HS-27A (cell line): Measurements from ENCODE around the gene NPHS1.
"Not testable (repeated sequence)": the region's sequence is repeated elsewhere in the genome, so short reads cannot be mapped to it uniquely, and the experiment has no call there.

Experiments used
- DNase-seq: peaks from one replicate; pipeline ENCODE4 v3.0.0-alpha.2; 2012; ENCODE audit warnings: low read depth, missing footprints

NPHS1 gene, protein sequence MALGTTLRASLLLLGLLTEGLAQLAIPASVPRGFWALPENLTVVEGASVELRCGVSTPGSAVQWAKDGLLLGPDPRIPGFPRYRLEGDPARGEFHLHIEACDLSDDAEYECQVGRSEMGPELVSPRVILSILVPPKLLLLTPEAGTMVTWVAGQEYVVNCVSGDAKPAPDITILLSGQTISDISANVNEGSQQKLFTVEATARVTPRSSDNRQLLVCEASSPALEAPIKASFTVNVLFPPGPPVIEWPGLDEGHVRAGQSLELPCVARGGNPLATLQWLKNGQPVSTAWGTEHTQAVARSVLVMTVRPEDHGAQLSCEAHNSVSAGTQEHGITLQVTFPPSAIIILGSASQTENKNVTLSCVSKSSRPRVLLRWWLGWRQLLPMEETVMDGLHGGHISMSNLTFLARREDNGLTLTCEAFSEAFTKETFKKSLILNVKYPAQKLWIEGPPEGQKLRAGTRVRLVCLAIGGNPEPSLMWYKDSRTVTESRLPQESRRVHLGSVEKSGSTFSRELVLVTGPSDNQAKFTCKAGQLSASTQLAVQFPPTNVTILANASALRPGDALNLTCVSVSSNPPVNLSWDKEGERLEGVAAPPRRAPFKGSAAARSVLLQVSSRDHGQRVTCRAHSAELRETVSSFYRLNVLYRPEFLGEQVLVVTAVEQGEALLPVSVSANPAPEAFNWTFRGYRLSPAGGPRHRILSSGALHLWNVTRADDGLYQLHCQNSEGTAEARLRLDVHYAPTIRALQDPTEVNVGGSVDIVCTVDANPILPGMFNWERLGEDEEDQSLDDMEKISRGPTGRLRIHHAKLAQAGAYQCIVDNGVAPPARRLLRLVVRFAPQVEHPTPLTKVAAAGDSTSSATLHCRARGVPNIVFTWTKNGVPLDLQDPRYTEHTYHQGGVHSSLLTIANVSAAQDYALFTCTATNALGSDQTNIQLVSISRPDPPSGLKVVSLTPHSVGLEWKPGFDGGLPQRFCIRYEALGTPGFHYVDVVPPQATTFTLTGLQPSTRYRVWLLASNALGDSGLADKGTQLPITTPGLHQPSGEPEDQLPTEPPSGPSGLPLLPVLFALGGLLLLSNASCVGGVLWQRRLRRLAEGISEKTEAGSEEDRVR (N-terminal part only)

DNA sequence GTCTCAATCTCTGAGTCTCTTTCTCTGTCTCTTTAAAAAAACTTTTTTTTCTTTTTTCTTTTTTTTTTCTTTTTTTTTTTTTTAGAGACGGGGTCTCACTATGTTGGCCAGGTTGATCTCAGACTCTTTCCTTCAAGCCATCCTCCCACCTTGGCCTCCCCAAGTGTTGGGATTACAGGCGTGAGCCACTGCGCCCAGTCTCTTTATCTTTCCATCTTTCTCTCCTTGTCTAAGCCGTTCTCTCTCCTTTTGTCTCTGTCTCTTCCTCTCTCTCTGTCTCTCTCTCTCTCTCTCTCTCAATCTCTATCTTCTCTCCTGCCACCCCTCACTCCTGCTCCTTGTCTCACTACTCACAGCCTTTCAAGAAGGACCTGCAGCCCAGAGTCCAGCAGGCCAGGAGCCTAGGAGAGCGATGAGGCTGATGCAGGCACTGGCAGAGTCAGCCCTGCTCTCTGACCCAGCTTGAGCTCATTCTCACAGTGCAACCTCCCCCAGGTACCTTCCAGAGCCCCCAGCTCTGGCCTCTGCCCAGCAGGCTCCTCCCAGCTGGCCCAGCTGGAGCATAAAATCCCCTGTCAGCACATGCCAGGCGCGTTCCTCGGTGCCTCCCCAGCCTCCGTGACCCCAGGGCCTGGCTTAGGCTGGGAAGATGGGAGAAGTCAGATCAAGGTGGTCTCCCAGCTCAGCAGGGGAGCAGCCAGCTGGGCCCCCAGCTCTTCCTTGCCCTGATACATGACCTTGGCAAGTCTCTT, at the start of gene NPHS1:
Gene NPHS1, minus strand, starts transcription at position 476 of the 752 bp plus-strand sequence. CDS start 667 bp downstream, outside the sequence.
- no peak for DNase-seq

DNA sequence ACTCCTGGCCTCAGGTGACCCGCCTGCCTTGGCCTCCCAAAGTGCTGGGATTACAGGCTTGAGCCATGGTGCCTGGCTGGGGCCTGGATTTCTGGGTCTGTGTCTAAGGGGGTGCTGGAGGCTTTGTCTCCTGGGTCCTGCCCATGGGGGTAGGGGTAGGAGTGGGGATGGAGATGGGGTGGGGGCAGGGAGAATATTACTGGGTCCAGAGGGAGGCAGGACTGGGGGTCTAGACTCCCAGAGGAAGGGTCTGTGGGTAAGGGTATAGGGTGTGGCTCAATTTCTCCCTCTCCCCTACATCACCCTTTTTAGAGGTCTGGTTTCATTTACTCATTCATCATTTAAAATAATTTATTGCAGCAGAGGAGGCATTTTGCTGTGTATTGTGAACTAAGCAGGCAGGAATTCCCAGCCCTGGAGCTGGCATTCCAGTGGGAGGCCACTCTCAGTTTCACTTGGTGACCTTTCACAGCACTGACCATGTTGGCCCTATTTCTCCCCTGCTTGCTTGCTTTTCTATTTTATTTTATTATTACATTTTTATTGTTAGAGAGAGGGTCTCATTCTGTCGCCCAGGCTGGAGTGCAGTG, 48.8 kb upstream of the NPHS1 start:
- DNase-seq, result peak; percentile 64

DNA sequence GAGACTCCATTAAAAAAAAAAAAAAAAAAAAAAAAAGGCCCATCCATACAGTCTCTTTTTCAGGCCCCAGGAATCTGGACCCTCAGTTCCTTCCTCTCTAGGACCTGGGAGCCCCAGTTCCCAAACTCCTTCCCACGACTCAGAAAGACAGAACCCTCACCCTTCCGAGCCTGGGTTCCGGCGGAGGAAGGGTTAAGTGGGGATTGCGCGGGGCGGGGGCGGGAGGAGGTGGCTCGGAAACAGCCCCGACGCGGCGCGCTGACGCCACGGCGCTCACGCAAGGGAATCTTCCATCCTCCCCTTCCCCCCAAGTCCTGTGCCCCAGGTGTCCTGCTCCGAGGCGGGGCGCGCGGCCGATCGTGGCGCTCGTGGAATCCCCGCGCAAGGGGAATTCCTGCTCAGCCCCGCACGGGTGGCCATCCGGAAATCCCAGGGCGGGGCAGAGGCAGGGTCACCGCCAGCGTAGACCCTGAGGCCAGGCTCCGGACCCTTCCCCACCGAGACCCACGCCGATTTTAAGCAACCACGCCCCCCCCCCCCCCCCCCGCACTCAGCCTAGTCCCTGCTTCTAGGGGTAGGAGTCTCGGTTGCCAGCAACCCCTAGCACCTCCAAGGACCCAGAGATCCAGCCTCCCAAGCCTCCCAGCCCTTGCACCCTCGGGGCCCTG, 47.4 kb upstream of the NPHS1 start:
- DNase-seq, result peak; percentile 81

DNA sequence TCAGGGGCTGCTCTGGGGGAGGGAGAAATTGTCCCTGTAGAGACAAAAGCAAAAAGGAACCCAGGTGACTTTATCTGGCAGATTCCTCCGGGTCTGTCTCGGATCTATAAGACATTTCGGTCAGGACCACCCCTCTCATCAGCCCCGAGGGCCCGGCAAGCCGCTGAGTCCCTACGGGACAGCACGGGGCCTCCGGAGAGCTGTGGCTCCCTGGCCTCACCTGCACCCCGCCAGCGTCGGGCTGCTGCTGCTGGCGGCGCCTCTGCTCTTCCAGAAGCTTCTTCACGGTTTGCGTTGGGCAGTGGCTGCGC, 46.1 kb upstream of the NPHS1 start:
- no peak for DNase-seq

DNA sequence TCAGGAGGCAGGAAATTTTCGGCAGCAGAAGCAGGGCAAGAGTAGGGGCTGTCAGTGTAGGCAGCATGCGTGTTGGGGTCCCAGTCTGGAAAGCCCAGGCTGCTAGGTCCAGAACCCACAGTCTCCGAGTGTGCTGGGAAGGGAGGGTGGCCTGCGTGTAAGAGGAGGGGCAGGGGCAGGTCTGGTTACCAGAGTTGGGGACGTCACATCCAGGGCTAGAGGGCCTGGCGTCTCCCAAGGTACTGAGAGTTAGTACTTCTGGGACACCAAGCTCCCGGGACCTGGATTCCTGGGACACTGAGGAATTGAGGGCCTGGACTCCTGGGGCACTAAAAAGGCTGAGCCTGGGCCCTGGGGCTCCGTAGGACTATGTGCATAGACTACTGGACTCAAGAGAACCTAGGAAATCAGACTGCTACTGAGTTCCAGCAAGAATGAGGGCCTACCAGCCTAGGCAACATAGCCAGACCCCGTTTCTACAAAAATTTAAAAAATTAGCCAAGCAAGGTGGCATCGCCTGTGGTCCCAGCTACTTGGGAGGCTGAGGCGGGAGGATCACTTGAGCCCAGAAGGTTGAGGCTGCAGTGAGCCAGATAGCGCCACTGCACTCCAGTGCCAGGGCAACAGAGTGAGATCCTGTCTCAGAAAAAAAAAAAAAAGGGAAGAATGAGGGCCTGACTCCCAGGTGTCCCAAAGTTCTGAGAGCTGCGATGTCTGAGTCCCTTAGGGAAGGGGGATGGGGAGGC, 45.6 kb upstream of the NPHS1 start:
- no peak for DNase-seq

DNA sequence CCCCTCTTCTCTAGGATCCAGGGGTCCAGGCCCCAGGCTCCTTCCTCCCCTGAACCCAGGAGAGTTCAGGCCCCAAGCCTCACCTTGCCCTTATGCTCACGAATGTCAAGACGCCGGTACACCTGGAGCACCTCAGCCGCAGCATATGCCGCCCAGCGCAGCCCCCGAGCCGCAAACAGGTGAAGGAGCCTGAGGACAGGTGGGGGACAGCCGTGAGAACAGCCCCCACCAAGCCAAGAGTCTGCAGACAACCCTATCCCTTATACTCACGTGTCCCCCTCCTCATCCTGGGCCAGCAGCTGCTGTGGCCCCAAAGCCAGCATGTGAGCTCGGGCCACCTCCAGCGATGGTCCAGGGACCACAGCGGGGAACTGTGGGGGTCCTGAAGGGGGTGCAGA, 44.3 kb upstream of the NPHS1 start:
- DNase-seq, result no peak

DNA sequence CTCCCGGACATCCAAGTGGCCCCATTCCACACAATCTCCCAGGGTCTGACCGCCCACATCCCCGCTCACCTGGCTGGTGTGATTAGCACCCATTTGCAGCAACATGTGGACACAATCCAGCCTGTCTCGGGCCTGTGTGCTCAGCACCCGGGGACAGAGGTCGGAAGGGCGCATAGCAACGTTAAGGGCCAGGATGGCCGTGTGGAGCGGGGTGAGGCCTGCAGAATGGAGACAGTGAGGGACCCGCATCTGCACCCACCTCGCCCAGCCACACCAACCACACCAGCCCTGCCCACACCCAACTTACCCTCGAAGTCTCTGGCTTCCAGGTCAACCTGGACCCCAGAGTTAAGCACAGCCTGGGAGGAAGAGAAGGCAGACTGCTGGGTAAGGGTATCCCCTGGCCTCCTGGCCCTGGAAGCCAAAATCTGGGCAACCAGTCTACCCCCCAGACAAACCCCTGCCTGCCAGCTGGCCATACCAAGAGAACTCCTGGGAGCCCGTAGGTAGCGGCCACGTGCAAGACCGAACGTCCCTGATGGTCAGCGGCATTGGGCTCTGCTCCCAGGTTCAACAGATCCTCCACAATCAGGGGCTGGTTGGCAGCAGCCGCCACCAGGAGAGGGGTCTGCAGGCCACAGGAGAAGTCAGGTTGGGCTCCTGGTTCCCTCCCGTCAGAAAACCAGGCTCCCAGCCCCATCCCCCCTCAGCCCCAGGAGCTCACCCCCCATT, 43.8 kb upstream of the NPHS1 start:
- DNase-seq, result no peak

DNA sequence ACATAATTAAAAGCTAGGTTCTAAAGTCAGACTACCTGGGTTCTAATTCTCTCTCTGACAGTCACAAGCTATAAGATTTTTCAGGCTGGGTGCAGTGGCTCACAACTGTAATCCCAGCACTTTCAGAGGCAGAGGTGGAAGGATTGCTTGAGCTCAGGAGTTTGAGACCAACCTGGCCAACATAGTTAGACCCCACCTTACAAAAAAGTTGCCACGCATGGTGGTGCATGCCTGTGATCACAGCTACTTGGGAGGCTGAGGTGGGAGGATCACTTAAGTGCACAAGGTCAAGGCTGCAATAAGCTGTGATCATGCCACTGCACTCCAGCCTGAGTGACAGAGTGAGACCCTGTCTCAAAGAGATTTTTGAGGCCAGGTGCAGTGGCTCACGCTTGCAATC, 42.0 kb upstream of the NPHS1 start:
- no peak for DNase-seq

DNA sequence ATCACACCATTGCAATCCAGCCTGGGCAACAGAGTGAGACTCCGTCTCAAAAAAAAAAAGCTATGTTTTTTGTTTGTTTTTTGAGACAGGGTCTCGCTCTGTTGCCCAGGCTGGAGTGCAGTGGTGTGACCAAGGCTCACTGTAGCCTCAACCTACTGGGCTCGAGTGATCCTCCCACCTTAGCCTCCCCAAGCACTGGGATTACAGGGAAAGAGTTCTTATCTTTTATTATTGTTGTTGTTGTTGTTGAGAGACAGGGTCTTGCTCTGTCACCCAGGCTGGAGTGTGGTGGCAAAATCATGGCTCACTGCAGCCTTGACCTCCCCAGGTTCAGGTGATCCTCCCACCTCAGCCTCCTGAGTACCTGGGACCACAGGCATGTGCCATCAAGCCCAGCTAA, 39.5 kb upstream of the NPHS1 start:
- not testable (repeated sequence) for DNase-seq

DNA sequence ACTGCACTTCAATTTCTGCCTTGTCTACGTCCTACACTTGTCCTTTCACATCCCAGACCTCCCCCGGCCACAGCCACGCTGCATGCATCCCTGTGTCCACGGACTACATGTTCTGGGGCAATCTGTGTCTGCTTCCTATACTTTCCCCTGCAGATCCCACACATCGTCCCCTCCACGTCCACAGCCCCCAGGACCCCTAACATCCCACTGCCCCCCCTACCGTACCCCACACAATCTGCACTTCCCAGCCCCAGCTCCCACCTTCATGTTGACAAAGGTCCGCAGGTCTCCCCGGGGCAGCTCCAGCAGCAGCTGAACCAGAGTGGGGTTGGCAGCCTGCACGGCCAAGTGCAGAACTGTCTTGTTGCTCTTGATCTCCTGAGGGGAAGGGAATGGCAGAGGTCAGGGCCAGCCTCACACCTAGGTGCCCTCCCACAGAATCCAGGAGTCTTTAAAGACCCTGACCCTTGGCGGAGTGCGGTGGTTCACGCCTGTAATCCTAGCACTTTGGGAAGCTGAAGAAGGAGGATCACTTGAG, 37.9 kb upstream of the NPHS1 start:
- no peak for DNase-seq

DNA sequence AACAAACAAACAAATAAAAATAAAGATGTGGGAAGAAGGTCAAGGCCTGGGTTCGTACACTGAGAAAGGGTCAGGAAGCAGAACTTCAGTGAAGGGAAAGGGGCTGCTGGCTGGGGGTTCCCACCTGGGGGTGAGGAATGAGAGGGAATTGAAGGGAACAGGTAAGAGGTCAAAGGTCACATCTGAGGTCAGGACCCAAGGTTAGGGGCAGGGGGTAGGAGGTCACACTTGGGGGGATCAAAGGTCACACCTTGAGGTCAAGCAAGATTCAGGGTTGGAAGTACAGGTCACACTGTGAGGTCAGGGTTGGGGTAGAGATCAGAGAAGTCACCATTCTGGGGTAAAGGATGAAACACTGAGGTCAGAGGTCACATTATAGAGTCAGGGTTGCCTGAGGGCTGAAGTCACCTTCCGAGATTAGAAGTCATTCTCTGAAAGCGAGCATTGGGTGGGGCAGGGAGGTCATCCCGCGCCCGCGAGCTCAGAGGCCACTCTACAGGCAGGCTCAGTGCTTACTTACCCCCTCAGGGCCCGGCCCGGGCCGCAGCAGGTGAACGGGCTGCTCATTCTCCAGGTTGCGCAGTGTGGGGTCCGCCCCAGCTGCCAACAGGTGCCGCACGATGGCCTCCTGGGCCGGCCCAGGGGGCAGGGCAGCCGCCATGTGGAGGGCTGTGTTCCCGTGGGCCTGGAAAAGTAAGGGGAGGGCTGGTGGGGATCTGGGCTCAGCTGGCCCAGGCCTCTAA, 37.2 kb upstream of the NPHS1 start:
- DNase-seq, result no peak

DNA sequence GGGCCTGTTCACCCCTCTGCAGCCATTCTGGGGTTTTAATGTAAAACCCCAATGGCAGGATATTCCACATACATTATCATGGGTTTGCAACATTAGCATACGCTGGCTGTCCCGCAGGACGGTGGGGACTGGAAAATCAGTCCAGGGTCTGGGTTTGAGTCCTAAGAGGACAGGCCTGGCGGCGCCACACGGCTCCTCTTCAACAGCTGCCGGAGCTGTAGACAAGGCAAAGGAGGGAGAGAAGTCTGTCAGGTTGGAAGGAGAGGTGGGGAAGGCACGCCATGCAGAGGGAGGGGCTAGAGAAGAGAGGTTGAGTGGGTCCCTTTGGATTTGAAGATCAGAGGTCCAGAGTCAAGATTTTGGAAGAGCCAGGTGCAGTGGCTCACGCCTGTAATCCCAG, 36.1 kb upstream of the NPHS1 start:
- no peak for DNase-seq

DNA sequence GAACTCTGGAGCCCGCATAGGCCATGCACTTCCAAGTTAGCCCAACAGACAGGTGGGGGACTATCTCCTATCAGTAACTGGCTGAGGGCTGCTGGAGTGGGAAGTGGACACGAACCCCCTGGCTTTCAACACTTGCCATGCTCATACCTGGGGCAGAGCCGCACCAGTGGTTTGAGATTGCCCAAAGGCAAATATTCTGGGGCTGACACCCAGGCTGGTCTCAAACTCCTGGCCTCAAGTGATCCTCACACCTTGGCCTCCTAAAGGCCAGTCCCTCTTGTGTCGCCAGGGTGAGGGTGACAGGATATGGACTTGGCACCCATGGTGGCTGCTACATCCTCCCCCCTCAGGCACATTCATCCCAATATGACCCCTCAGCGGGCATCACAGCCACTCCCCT, 34.9 kb upstream of the NPHS1 start:
- DNase-seq, result no peak

DNA sequence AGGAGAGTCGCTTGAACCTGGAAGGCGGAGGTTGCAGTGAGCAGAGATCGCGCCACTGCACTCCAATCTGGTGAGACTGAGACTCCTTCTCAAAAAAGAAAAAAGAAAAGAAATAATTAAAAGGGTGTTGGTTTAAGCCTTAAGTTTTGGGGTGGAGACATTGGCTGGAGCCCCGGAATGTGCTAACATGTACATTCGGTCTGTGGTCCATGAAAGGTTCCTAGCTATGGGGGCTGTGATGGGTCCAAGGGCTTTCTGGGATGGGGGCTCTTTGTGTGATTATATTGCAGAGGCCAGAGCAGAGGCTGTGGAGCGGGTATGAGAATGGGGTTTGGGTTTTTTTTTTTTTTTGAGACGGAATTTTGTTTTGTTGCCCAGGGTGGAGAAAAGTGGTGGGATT, 33.6 kb upstream of the NPHS1 start:
- no peak for DNase-seq

DNA sequence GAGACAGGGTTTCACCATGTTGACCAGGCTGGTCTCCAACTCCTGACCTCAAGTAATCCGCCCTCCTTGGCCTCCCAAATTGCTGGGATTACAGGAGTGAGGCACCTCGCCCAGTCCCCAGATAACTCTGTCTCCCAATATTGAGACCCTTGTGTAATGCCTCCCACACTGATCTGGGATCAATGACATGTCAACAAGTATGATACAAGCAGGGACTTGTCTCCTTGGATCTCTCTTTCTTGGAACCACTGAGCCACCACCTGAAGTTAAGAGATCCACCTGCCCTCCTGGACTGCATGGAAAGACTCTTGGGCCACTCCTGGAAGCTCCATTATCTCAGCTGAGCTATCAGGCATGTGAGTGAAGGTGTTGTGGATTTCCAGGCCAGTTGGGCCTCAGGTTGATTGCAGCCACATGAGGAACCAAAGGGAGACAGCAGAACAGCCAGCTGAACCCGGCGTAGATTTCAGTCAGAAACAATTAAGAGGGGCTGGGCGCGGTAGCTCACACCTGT, 33.0 kb upstream of the NPHS1 start:
- no peak for DNase-seq

DNA sequence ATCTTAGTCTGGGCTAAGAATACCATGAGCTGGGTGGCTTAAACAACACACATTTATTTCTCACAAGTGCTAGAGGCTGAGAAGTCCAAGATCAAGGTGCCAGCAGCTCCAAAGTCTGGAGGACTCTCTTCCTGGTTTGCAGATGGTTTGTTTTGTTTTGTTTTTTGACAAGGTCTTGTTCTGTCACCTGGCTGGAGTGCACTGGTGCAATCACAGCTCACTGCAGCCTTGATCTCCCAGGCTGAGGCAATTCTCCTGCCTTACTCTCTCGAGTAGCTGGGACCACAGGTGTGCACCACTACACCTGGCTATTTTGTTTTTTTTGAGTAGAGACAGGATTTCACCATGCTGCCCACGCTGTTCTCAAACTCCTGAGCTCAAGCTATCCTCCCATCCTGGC, 31.6 kb upstream of the NPHS1 start:
- DNase-seq, result no peak

DNA sequence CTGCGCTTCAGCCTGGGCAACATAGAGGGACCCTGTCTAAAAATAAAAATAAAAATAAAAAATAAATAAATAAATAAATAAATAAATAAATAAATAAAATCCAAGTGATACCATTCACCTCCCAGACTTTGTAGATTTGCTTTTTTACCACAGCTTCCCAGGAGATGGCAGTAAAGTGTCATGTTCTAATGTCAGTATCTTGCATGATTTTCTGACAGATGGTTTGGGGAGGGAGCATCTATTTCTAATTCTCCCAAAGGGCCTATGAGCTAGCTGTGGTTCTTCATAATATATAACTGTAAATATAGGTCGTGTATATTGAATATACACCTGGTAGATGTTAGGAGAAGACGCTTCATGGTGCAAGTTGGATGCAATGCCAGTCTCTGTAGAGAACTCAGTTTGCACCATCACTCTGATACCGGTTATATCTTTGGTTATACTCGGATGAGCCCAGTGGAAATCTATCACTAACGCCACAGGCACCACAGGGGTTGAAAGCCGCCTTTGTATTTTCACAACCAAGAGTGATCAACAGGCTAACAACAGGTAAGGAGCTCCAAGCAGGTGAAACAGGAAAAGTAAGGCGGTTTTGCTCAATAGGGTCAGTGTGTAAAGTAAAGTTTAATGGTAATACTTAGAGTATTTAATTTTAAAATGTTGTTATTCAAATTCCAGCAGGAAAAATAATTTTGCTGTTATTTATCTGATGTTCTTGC, 30.0 kb upstream of the NPHS1 start:
- peak; percentile 77 for DNase-seq

DNA sequence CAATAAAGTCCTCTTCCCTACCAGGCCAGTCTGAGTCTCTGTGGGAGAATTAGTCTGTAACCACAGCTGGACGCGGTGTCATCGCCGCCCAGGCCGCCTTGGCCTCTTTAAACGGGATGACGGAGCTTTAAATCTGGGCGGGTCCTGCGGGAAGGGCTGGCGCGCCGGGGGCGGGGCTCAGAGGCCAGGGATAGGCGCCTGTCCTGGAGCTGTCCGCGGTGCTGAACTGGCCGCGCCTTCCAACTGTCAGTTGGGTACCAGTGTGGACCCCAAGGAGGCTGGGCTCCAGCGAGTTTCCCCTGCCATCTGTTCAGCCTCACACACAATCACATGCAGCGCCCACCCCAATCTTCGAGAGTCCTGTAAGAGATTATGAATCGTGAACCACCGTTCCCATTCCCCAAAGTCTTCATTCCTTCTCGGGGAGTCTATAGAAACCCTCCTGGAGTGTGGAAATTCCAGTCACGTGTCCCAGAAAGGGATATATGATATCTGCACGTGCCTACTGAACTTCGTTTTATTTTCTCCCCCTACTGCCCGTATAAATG, 27.5 kb upstream of the NPHS1 start:
- DNase-seq, result peak; percentile 88
